GM19328 (cell line): ENCODE results near the gene SHTN1.

ENCODE experiments used
- ATAC-seq: cut with Tn5 transposase; IDR thresholded peaks from one replicate; pipeline ENCODE4 v1.9.1; 2021; ENCODE audit warnings: mild to moderate bottlenecking, moderate library complexity; ENCODE audit not compliant: unreplicated experiment

The SHTN1 gene

GRCh38 chr10:117005026-117005526, at the start of gene SHTN1:
Gene SHTN1, minus strand, starts transcription at chr10:117005187. Its CDS starts 108 bp downstream, at chr10:117005079.
- ATAC-seq = no peak

DNA sequence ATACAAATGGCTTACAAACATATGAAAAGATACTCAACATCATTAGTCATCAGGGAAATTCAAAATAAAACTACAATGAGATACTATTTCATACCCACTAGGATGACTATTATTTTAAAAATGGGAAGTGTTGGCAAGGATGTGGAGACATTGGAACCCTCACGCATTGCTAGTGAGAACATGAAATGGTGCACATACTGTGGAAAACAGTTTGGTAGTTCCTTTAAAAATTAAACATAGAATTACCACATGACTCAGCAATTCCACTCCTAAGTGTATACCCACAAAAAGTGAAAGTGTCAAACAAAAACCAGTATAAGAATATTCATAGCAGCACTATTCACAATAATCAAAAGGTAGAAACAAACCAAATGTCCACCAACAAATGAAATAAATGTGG, 48.5 kb upstream of the SHTN1 start:
- no peak for ATAC-seq

DNA sequence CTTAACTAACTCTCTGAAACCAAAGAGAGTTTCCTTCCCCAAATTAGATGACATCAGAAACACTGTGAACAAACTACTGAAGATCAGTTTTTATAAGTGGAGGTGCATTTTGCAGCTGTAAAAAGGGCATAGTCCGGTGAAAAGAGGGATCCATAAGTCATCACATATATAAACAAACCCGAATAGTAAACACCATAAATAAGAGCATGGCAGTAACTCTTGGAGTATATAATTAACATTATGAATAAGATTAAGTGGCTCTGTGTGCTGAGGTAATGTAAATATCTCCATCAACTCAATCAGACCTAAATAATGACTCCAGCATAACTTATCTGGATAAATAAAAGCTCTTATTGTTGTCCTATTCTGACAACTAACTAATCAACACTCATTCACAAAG, 43.0 kb upstream of the SHTN1 start:
- no peak for ATAC-seq

DNA sequence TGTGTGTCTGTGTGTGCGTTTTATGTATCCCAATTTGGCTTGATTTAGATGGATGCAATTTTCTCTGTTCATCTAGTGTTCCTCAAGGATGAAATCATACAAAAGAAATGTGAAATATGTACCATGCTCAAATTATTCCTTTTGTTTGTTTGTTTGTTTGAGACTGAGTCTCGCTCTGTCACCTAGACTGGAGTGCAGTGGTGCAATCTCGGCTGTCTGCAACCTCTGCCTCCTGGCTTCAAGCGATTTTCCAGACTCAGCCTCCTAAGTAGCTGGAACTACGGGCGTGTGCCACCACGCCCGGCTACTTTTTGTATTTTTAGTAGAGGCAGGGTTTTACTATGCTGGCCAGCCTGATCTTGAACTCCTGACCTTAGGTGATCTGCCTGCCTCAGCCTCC, 11.3 kb upstream of the SHTN1 start:
- no peak for ATAC-seq

DNA sequence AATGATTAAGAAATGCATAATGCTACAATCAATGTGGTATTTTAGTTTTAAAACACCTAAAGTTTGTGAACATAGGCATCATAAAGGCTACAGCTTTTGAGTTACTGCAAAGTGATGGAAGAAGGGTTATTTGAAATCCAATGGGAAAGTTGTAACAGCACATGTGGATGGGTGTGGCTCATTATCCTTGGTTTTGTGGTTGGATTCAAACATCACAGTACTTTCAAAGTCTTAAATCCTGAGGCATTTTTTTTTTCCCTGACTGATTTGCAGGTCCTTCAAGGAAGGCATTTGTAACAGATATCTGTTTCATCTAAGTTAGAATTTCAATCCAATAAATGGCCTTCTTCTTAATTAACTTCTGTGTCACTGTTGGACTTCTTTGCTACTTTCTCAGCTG, 9.8 kb upstream of the SHTN1 start:
- ATAC-seq = no peak

- ATAC-seq = no peak
Measured at GRCh38 chr10:117007080-117007479, 2.1 kb upstream of the SHTN1 start.

DNA sequence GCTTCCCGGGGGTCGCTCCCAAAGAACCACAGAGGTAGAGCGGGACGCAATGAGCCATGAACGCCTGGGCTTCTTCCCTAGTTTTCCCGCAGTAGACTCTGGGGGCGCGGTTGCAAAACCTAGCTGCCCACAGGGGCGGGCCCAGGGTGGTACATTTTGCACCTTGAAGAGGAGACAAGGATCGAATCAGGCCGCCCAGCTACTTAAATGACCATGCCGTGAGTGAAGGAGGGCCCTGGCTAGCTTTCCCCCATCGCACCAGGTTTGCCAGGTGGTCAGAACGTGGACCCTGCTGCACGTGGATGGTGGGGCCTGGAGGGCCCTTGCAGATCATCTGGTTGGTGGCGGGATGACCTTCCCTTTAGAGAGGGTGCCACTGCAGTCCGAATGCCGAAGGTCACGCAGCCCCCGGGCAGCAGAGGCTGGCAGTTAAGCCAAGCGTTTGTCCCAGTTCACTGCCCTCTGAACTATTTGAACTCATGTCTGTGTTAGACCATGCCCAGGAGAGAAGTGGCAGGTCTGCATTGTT, 604 bp upstream of the SHTN1 start:
- ATAC-seq = no peak

GRCh38 chr10:117004227-117005025, 561 bp downstream of the SHTN1 start:
- ATAC-seq = no peak

DNA sequence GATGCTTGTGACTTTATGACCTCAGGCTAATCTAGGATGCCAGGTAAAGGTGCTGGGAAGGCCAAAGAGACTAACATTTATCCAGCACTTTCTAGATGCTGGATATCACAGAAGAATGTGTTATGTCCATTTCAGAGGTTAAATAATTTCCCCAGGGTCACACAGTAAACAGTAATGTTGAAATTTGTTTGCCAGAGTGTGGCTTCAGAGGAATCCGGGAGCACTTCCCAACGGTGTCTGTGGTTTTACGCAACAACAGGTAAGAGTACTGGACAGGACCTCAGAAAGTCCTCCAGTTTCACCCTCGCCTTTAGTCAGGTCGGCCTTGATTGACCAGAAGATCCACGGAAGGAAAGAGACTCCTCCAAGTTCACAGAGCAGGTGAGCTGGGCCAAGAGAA, 1.7 kb downstream of the SHTN1 start:
- no peak for ATAC-seq

DNA sequence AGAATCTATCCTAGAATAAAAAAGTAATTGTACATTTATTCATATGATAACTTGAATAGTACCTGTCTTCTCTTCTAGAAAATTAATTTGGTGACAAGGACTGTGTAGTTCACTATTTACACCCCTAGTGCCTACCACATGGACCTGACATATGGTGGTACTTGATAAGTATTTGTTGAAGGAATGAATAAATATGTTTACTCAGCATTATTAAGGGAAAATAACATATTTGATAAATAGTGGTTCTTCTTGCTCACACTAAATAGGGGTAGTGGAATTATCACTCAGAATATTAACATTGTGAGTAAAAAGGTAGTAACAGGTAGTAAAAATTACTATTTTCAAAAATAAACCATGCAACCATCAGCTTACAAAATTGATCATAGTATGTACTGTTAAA, 2.8 kb downstream of the SHTN1 start:
- ATAC-seq = no peak

DNA sequence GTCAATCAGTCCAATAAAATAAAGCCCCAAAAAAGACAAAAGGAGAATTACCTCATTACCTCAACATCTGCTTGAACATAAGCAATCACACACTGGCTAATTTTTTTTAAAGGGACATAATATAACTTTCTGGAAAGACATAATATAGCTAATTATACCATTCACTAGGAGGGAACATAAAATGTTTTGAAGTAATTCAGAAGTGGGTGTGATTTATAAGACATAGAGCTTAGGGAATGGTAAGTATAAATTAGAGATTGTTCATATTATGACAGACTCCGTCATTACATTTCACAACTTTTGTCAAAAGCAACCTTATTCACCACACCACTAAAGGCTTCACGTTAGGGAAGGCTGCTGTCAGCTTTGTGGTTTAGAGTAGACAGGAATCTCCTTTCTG, 3.8 kb downstream of the SHTN1 start:
- ATAC-seq = no peak

- ATAC-seq = no peak
Measured at GRCh38 chr10:117000580-117000979, 4.4 kb downstream of the SHTN1 start.

GRCh38 chr10:116998172-116998571, 6.8 kb downstream of the SHTN1 start:
- no peak for ATAC-seq

DNA sequence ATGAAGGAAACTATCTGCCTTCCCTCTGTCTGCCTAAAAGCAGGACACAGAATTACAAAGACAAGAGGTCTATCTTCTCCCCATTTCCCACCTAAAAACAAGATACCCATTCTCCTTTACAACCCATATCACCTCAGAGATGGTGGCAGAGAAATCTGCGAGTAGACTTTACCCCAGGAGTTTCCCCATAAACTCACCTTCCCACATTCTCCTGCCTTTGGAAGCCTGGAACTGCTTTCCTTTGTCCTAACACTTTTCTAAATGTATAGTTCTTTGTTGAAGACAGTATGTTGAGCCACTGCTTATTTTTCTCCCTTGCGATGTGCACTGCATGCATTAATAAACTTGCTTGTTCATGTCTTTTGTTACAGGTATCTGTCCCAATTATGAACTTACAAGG, 8.0 kb downstream of the SHTN1 start:
- ATAC-seq = no peak

GRCh38 chr10:116995648-116996047, 9.3 kb downstream of the SHTN1 start:
- ATAC-seq = no peak

GRCh38 chr10:116994113-116994890, 10.7 kb downstream of the SHTN1 start:
- no peak for ATAC-seq

DNA sequence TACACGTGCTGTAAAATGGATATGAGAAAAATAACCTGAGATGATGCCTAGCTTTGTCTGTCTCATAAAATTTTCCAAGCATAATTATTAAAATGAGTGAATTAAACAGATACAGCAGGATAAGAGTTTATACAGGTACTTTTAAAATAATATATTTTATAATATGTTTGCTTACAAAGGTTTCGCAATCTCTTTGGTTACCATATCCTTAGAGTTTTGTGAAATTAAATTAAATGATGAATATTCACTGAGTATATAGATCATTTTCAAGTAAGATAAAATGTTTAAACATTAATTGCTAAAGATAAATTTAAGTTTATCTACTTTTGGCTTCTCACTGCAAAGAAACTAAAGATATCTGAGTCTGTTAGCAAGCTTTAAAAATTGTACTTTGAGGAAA, 11.4 kb downstream of the SHTN1 start:
- ATAC-seq = no peak

GRCh38 chr10:116992183-116992582, 12.8 kb downstream of the SHTN1 start:
- no peak for ATAC-seq

- ATAC-seq = no peak
Measured at GRCh38 chr10:116990276-116990800, 14.6 kb downstream of the SHTN1 start.

DNA sequence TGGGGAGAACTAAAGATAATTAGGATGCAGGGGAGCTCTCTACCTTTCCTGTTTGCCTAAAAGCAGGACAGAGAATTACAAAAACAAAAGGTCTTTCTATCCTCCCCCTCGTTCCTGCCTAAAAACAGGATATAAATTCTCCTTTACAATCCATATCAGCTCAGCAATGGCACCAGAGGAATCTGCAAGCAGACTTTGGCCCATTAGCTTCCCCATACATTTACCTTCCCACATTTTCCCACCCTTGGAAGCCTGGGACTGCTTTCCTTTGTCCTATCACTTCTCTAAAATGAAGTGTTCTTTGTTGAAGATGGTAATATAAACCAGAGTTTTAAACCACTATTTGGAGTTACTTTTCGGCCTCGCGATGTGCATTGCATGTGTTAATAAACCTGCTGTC, 15.5 kb downstream of the SHTN1 start:
- ATAC-seq = no peak

DNA sequence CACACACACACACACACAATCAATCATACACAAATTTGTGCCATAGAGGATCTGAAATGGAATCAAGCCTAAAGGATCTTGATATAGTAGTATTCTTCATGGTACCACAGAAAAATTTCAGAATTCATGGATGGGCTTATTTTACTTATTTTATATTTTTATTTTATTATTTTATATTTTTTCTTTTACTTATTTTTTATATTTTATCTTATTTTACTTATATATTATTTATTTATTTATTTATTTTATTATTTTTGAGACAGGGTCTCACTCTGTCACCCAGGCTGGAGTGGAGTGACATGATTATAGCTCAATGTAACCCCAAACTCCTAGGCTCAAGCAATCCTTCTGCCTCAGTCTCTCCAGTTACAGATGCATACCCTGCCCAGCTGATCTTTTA, 16.7 kb downstream of the SHTN1 start:
- no peak for ATAC-seq

GRCh38 chr10:116985611-116986010, 19.4 kb downstream of the SHTN1 start:
- ATAC-seq = no peak
